Thymus (tissue), 11 donors: Measurements from ENCODE around the gene CERT1. TPM values are rescaled to one million over a fixed set of nuclear protein-coding genes. Genes with fewer than 3 reads are reported as not detected.

Experiments
- DNase-seq, 9 donors: peaks; one replicate each; pipeline ENCODE4 v3.0.0-alpha.2; 2013; ENCODE audit warnings: low spot score in 9 of 9, low read depth in 6 of 9, missing footprints in 1 of 9
- H3K27ac ChIP-seq, 2 donors: one replicate each; pipeline ENCODE4 v1.5.1; 2013; ENCODE audit warnings: control low read depth in 1 of 2, low read depth in 1 of 2, low read length in 1 of 2, mild to moderate bottlenecking in 1 of 2, moderate library complexity in 1 of 2
- H3K27me3 ChIP-seq, 2 donors: one replicate each; pipeline ENCODE4 v1.5.1; 2013; ENCODE audit warnings: low read length in 1 of 2; ENCODE audit not compliant: control insufficient read depth in 2 of 2, insufficient read depth in 1 of 2
- H3K36me3 ChIP-seq, 2 donors: one replicate each; pipeline ENCODE4 v1.5.1; 2013; ENCODE audit warnings: low read length in 1 of 2, mild to moderate bottlenecking in 1 of 2, moderate library complexity in 1 of 2; ENCODE audit not compliant: control insufficient read depth in 2 of 2, insufficient read depth in 2 of 2
- H3K4me1 ChIP-seq, 2 donors: one replicate each; pipeline ENCODE4 v1.5.1; 2013; ENCODE audit warnings: low read length in 2 of 2; ENCODE audit not compliant: control insufficient read depth in 2 of 2, insufficient read depth in 2 of 2
- H3K4me3 ChIP-seq, 2 donors: one replicate each; pipeline ENCODE4 v1.5.1; 2013; ENCODE audit warnings: low read length in 2 of 2, control low read depth in 1 of 2, mild to moderate bottlenecking in 1 of 2
- H3K9me3 ChIP-seq, 2 donors: one replicate each; pipeline ENCODE4 v1.5.1; 2013; ENCODE audit warnings: low read length in 1 of 2, mild to moderate bottlenecking in 1 of 2; ENCODE audit not compliant: control insufficient read depth in 2 of 2, insufficient read depth in 1 of 2
- WGBS: extraction: QIAGEN DNeasy Blood & Tissue Kit; methylation state at CpG from one replicate; pipeline ENCODE4 v1.1.7; 2013; 5-methylcytosine and 5-hydroxymethylcytosine counted together
- polyA plus RNA-seq: library from polyadenylated mRNA; stranded (reverse); fragments of 200-250 nt; gene quantifications from one replicate; pipeline ENCODE4 v1.2.3, GENCODE V29; 2013
- total RNA-seq: library from RNA; stranded (reverse); fragments of 120-200 nt; gene quantifications from one replicate; pipeline ENCODE4 v1.2.4, GENCODE V29; 2013
- donor health status: healthy.

CERT1 gene
- total and polyA plus RNA-seq, 2 donors, result 13.9 to 27.1 TPM

DNA sequence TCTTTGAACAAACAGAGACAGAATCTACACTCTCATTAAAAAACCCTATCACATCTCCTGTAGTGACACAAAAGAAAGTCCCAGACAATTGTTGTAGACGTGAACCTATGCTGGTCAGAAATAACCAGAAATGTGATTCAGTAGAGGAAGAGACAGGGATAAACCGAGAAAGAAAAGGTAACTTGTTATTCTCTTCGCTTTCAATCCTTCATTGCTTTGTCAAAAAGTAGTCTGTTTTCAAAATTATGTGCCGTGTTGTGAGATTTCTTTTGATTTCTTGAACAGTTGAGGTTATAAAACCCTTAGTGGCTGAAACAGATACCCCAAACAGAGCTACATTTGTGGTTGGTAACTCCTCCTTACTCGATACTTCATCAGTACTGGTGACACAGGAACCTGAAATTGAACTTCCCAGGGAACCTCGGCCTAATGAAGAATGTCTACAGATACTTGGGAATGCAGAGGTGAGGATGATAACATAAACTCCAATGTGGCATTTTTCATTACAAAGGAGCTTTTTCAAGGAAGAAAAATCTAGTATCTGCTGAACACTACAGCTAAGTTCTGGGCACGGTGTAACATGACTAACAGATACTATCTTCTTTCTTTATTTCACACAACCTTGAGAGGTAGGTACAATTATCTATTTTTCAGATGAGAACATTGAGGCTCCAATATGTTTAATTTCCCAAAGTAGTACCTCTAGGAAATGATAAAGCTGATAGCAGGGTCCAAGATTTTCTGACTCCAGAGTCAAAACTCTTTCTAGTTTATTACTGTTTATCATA lies 160.1 kb downstream of the CERT1 start:
- H3K9me3 ChIP-seq, result no peaks in the 10 kb centered on the region
- no peak overlapping the region for H3K4me3 ChIP-seq
- no peaks in the 10 kb centered on the region for H3K4me1 ChIP-seq
- H3K27ac ChIP-seq, result no peak overlapping the region
- WGBS, result 98% methylated on average over 7 of the region's 7 CpGs
- H3K27me3 ChIP-seq, result no peaks in the 10 kb centered on the region
- H3K36me3 ChIP-seq, result peaks cover 25 to 66% of the 10 kb centered on the region in 2 donors
- DNase-seq, result no peak

DNA sequence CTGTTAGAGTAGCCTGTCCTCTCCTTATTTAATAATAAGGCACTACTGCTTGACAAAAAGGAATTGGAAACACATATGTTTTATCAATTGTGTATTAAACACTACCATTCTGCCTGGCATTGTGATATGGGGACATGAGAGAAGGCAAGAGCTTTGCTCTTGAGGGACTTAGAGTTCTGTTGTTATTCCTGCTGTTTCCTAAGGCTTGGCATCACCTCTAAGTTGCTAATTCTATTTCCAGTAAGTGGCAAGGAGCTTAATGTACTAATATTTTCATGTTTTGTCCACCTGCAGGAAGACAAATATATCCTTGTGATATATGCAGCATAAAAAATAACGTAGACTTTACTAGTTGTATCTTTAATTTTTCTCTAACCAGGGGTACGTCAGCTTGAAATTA lies 161.8 kb downstream of the CERT1 start:
- Histone ChIP-seq H3K4me3 (no peak overlapping the region), H3K27ac (no peak overlapping the region), H3K27me3 (no peaks in the 10 kb centered on the region), H3K9me3 (no peaks in the 10 kb centered on the region), H3K4me1 (no peaks in the 10 kb centered on the region), H3K36me3 (peaks cover 20 to 60% of the 10 kb centered on the region in 2 donors)
- no peak for DNase-seq
- WGBS, result 98% methylated on average over 2 of the region's 2 CpGs

DNA sequence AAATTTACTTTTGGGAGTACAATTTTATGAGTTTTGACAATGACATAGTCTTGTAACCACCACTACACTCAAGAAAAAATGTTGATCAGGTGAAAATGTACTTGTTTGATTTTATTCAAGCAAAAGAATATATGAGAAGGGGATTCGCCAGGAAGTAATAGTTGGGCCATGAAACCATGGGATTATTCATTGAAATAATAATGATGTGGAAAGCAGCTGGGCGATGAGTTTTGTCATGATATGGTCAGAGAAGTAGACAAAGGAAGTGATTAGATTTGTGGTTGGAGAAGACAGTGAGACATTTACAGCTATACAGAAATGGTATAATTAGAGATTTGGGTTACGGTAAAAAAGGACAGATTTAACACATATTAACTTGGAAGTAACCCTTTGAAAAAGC lies 163.2 kb downstream of the CERT1 start:
- Histone ChIP-seq H3K27me3 (no peaks in the 10 kb centered on the region), H3K36me3 (peaks cover 20 to 56% of the 10 kb centered on the region in 2 donors), H3K4me3 (no peak overlapping the region), H3K9me3 (no peaks in the 10 kb centered on the region), H3K27ac (no peak overlapping the region), H3K4me1 (no peaks in the 10 kb centered on the region)
- 99% methylated on average over 3 of the region's 3 CpGs for WGBS
- no peak for DNase-seq

DNA sequence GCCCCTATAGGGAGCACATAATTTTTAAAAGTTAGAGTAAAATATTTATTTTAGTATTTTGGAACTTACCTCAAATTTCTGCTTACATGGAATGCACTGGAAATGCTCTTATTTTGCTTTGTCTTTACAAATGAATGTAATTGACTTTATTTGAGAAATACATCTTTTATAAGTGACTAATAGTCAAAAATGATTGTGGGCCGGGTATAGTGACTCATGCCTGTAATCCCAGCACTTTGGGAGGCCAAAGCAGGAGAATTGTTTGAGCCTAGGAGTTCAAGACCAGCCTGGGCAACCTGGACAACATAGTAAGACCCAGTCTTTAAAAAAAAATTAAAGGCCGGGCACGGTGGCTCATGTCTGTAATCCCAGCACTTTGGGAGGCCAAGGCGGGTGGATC lies 168.6 kb downstream of the CERT1 start:
- H3K36me3 ChIP-seq, result peaks cover 4 to 16% of the 10 kb centered on the region in 2 donors
- H3K4me3 ChIP-seq, result no peak overlapping the region
- H3K27ac ChIP-seq, result no peak overlapping the region
- WGBS, result 97% methylated on average over 4 of the region's 4 CpGs
- H3K4me1 ChIP-seq, result peaks cover 0 to 5% of the 10 kb centered on the region in 2 donors
- H3K9me3 ChIP-seq, result no peaks in the 10 kb centered on the region
- DNase-seq, result no peak
- no peaks in the 10 kb centered on the region for H3K27me3 ChIP-seq

DNA sequence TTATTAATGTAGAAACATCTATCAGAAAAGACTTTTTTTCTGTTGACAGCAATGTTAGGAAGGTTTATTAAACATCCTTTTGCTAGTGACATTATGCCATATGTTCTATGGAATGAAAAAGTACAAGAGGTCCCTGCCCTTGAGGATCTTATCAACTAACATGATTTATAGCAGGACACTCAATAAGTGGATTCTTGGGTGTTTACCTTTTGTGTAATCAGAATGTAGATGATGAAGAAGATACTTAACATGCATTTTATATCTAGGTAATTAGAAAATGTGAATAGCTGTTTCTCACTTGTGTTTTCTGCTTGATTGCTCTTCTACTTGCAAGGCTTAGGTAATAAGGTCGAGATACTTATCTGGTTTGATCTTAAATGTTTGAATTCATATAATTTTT lies 169.5 kb downstream of the CERT1 start:
- 96% methylated on average over 1 of the region's 1 CpG for WGBS
- no peak overlapping the region for H3K4me3 ChIP-seq
- no peak overlapping the region for H3K27ac ChIP-seq
- H3K36me3 ChIP-seq, result peaks cover 0 to 8% of the 10 kb centered on the region in 2 donors
- no peaks in the 10 kb centered on the region for H3K9me3 ChIP-seq
- no peak for DNase-seq
- H3K27me3 ChIP-seq, result no peaks in the 10 kb centered on the region
- H3K4me1 ChIP-seq, result peaks cover 0 to 5% of the 10 kb centered on the region in 2 donors

DNA sequence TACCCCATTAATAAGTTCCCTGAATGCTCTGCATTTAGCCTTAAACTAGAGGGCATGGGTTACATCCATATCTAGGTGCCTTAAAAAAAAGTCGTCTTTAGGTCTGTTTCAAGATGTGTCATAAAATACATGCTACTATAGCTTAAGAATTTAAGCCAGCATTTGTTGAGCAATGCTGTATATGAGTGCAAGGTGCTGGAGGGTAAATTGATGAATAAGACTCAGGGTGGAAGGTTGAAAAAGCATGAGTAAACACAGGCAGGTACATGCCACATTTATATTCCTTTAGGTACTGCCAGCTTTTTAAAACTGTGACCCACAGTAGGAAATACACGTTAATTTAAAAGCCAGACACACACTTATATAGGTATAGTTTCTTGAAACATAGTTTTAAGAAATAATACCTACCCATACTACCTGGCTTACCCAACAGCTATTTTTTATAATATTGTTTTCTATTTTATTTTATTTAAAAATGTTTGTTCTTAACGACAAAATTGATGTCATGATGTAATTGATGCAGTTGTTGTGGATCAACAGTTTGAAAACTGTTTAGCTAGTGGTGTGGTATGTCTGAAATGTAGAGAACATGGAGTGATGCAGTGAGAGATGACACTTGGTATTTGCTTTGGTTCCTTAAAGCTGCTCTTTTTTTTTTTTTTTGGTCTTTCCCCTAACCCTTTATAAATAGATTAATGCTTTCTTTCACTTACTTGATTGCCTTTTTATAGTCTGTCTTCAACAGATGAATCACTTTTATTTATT lies 170.5 kb downstream of the CERT1 start:
- Histone ChIP-seq H3K27me3 (no peaks in the 10 kb centered on the region), H3K9me3 (peaks cover 0 to 5% of the 10 kb centered on the region in 2 donors), H3K4me3 (no peak overlapping the region), H3K27ac (no peak overlapping the region), H3K36me3 (peaks cover 0 to 5% of the 10 kb centered on the region in 2 donors), H3K4me1 (peaks cover 5 to 6% of the 10 kb centered on the region in 2 donors)
- 93% methylated on average over 3 of the region's 3 CpGs for WGBS
- DNase-seq, result no peak

DNA sequence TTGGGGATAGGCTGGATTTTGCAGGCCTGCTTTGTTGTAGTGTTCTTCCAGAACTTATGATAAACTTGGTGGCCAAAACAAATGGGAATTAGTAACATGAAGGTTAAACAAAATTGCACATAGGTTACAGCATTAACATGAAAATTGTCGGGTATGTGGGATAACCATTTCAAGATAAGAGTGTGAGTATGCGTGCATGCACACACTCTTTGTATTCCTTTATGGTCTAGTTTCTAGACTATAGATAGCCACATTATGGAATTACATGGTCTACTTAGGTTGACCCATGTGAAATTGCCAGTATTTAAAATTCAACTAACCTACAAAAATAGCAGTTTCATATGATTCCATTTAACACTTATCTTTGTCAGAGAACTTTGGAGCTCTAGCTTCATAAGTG lies 173.0 kb downstream of the CERT1 start:
- DNase-seq, result peak in 1 of 9 donors; percentile 9
- Histone ChIP-seq H3K4me1 (peaks cover 5 to 6% of the 10 kb centered on the region in 2 donors), H3K9me3 (peaks cover 0 to 5% of the 10 kb centered on the region in 2 donors), H3K4me3 (peak overlapping the region; percentile 90 to 99), H3K27me3 (no peaks in the 10 kb centered on the region), H3K36me3 (no peaks in the 10 kb centered on the region), H3K27ac (no peak overlapping the region)
- WGBS, result 90% methylated on average over 2 of the region's 2 CpGs

DNA sequence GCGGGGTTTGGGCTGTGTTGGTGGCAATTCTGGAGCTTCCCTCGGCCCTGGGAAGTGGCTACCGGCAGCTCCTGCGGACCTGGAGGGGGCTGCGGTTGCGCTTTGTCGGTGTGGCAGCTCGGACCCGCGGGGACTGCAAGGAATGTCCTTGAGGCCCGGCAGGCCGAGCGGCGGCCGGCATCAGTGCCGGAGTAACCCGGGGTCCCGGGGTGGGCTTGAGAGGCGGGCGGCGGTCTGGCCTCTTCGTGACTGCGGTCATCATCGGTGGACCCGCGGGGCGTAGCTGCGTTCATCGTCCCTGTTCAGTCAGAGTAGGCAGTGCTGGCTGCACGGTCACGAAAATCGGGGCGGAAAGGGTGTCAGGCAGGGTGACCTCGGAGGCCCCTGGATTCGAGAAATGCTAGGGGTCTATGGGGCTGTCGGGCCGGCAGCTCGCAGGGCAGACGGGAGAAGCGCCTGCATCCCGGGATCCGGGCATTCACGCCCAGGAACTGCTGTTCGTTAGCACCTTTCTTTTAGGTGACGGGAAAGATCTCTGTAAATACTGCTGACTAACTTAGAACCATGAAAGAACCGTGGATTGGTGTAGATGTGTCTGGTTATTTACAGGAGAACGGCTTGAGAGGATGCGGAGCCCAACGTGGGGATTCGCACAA lies 173.9 kb downstream of the CERT1 start:
- Histone ChIP-seq H3K27ac (peak overlapping the region; percentile 32 to 86), H3K4me3 (peak overlapping the region; percentile 90 to 99), H3K36me3 (no peaks in the 10 kb centered on the region), H3K27me3 (no peaks in the 10 kb centered on the region), H3K4me1 (peaks cover 5 to 6% of the 10 kb centered on the region in 2 donors), H3K9me3 (peaks cover 0 to 5% of the 10 kb centered on the region in 2 donors)
- WGBS, result under 1% methylated on average over 50 of the region's 50 CpGs
- DNase-seq, result peak in 6 of 9 donors; percentile 8 to 39 (median 18)
